ENCODE measurements around the gene LENG8.

DNA sequence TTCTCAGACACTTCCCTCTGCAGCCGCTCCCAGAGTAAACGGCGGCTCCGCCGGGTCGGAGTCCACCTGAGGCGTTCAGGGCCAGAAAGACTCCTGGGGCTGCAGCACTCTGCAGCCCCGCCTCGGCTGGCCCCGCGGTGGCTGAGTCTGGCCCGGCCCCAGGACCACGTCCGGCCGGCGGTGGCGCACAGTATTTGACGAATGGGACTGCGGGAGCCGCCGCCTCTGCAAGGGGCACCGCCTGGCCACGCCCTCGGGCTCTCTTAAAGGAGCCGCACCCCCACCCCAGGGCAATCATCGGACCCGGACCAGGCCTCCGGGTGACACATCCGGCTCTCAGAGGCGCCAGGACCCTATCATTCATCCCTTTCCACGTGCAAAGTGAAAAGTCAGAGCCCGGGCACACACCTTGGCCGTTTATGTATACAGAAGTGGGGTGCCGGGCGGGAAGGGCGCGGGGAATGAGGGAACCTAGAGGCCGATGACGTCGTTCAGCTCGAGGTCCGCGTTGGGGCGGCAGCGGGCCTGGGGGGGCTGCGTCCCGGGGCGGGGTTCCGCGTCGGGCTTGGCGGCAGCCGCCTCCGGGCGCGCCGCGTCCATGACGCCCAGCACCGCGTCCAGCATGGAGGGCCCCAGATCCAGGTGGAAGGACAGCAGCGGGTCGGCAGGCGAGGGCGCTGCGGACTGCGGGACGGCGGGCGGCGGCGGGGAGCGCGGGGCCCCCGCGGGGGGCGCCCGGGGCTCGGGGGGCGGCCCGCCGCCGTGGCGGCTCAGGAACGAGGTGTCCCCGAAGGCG is 15.8 kb downstream of the LENG8 start:
- TF ChIP-seq POLR2A (IDR thresholded peaks at IDR 0.05; ENCODE audit: low read depth, low read length) (peak; percentile 60; the same call in 1 of the 2 replicates), POLR2AphosphoS5 (IDR thresholded peaks at IDR 0.05; ENCODE audit: low read depth, low read length) (peak; percentile 53; the same call in 1 of the 2 replicates), TAF1 (IDR thresholded peaks at IDR 0.05; ENCODE audit: borderline replicate concordance, low read depth, low read length) (0 out of 2 replicates have a peak, but pooled peaks have one; percentile 25)
